Glomerular visceral epithelial cell (primary cell): ENCODE measurements around the gene PLPPR5.
"Not testable (repeated sequence)": the region's sequence is repeated elsewhere in the genome, so short reads cannot be mapped to it uniquely, and the experiment has no call there.

Experiments used
- DNase-seq: peaks from one replicate; pipeline ENCODE4 v3.0.0-alpha.2; 2016; ENCODE audit errors: extremely low spot score

Gene PLPPR5, protein sequence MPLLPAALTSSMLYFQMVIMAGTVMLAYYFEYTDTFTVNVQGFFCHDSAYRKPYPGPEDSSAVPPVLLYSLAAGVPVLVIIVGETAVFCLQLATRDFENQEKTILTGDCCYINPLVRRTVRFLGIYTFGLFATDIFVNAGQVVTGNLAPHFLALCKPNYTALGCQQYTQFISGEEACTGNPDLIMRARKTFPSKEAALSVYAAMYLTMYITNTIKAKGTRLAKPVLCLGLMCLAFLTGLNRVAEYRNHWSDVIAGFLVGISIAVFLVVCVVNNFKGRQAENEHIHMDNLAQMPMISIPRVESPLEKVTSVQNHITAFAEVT

GRCh38 chr1:99004861-99005442 is at the start of gene PLPPR5:
Gene PLPPR5 (minus strand): TSS chr1:99004861. CDS start chr1:99004671, 190 bp downstream.
- peak; percentile 21 for DNase-seq

- no peak for DNase-seq
These were observed 47.1 kb upstream of the PLPPR5 start for GRCh38 chr1:99051611-99052283.

DNA sequence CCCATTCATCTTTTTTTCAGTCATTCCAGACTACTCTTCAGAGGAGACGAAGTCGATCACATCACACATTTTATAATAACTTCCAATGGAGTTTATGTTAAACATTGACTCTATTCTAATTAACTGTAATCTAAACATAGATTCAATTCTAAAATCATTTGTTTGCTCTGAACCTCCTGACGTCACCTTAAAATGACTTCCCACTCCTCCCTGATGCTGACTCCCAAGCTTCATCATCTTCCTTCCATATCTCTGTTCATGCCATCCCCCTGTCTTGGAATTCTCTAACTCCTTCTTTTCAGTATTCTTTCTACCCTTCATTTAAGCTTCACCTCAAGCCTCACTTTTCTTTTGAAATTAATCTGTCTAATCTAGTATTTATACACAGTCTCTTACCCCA is 45.1 kb upstream of the PLPPR5 start:
- no peak for DNase-seq

DNA sequence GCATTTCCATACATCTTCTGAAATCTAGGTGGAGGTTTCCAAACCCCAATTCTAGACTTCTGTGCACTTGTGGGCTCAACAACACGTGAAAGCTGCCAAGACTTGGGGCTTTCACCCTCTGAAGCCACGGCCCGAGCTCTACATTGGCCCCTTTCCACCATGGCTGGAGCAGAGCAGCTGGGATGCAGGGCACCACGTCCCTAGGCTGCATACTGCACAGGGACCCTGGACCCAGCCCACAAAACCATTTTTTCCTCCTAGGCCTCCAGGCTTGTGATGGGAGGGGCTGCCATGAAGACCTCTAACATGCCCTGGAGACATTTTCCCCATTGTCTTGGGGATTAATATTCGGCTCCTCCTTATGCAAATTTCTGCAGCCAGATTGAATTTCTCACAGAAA is 32.1 kb upstream of the PLPPR5 start:
- not testable (repeated sequence) for DNase-seq

GRCh38 chr1:99018313-99018712 is 13.7 kb upstream of the PLPPR5 start:
- no peak for DNase-seq

DNA sequence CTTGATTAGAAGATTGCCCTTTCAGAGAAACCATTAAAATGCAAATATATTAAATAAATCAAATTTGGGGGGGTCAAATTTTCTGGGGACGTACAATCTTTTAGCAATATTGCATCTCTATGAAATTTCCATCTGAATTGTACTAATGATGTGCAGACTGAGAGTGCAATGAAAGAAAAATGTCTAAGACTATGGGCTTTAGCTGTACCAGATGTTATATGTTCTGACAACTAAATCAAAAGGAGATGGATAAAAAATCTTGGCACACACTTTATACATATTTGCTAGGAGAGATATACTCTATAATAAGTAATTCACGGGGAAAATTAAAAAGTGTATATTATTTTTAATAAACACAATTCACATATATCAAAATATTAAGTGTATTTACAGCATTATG is 13.0 kb upstream of the PLPPR5 start:
- DNase-seq: no peak

GRCh38 chr1:99010679-99011078 is 6.0 kb upstream of the PLPPR5 start:
- no peak for DNase-seq

GRCh38 chr1:99007366-99007765 is 2.7 kb upstream of the PLPPR5 start:
- no peak for DNase-seq

GRCh38 chr1:99005537-99005942 is 879 bp upstream of the PLPPR5 start:
- no peak for DNase-seq

DNA sequence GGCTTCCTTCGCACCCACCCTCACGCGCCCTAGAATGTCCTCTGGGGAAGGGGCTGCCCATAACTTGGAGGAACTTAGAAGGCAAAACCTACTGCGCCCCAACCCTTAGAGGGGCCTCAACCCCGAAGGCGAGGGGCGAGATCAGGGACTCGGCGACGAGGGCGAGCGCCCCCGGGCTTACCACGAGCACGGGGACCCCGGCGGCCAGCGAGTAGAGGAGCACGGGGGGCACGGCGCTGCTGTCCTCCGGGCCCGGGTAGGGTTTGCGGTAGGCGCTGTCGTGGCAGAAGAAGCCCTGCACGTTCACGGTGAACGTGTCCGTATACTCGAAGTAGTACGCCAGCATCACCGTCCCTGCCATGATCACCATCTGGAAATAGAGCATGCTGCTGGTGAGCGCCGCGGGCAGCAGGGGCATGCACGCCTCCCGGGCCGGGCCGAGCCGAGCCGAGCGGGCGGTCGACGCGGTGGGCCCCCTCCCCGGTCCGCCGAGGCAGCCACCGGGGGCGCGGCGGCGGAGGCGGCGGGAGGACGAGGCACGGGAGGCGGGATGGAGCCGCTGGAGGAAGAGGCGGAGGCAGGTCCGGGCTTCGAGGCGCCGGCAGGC is 304 bp downstream of the PLPPR5 start:
- peak; percentile 23 for DNase-seq

GRCh38 chr1:99003581-99004253 is 944 bp downstream of the PLPPR5 start:
- DNase-seq: no peak

GRCh38 chr1:98992844-98993243 is 11.8 kb downstream of the PLPPR5 start:
- no peak for DNase-seq

DNA sequence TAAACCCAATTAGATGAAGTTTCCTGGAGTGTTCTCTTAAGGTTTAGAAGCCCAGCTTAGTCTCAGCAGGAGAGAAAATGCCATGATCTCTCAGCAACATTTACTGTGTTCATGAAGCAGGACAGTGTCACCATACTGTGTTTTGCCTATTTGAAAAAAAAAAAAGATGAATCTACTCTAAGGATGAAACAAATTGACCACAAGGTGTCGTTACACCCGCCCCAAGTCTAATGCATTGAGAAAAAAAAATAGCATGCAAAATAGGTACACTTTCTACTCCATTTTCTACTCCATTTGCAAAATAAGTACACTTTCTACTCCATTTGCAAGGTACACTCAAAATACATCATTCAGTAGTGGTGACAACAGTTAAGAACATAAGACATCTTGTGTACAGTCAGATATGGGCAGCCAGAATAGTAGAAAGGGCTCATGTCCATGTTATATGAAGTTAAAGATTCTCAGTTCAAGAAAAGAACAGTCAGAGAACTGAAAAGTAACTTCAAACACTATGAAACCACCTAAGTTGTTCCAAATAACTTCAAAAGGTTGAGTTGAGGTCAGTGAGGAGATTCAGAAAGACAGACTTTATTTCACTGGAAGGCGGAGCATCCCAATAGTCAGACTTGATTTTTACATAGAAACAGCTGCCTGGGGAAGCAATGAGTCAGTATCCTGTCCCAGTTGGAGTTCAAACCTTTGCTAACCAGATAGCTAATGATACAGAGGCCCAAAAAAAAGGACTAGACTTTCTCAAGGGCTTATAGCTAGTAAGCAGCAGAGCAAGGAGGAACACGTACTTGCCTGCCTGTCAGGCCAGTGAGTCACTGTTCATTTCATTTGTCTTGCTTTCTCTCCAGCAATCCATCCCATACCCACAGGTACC is 13.3 kb downstream of the PLPPR5 start:
- DNase-seq: peak; percentile 82

- DNase-seq: no peak
These were observed 15.1 kb downstream of the PLPPR5 start for GRCh38 chr1:98989556-98989907.

GRCh38 chr1:98988904-98989555 is 15.6 kb downstream of the PLPPR5 start:
- DNase-seq: peak; percentile 53

GRCh38 chr1:98985687-98986086 is 19.0 kb downstream of the PLPPR5 start:
- no peak for DNase-seq

DNA sequence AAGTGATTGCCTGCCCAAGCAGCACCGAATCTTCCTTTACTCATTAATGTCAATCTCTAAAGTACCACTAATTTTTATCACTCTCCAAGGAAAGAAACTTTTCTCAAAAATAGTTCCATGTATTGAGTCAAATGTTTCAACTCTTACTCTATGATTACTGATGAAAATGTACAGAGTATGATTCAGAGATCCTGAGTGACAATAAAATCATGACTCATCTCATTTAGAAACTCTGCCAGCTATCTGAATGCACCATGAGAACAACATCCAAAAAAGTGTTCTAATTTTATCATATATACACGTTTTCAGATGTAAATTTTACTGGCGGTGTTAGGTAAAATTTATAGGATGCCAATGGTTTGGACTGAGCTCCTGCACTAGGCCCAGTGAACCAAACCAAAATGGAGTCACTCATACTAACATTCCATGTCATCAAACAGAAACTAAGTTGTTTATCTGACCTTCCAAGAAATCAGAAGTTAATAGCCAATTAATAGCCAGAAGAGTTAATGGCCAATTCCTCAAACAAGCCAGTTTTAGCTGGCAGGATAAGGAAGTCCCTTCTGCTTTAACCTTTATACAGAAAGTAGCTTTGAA is 22.6 kb downstream of the PLPPR5 start:
- DNase-seq: no peak

DNA sequence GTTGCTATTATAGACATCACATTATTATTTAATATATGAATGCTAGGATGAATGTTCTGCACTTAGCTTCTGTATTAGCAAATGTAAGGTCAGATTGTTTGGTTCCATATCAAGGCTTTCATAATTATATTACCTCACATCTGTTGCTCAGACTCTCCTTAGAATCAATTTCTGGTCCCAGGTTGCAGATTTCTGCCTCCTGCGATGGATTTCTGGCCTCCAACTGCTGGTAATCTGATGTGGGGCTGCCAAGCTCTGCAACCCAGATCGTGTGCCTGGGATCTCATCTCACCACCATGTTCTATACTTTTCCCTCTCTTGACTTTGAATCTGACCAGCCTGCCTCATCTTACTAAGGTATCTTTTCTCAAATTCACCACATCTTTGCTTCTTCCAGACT is 25.2 kb downstream of the PLPPR5 start:
- no peak for DNase-seq

- DNase-seq: peak; percentile 18
These were observed 28.9 kb downstream of the PLPPR5 start for GRCh38 chr1:98975810-98976209.

GRCh38 chr1:98975113-98975512 is 29.5 kb downstream of the PLPPR5 start:
- DNase-seq: no peak
